HG03442 (cell line): ENCODE data around the gene NDUFAF4.

Source experiments
- ATAC-seq: cut with Tn5 transposase; IDR thresholded peaks from one replicate; pipeline ENCODE4 v1.9.1; 2021; ENCODE audit warnings: mild to moderate bottlenecking, moderate library complexity; ENCODE audit not compliant: unreplicated experiment

NDUFAF4 gene

DNA sequence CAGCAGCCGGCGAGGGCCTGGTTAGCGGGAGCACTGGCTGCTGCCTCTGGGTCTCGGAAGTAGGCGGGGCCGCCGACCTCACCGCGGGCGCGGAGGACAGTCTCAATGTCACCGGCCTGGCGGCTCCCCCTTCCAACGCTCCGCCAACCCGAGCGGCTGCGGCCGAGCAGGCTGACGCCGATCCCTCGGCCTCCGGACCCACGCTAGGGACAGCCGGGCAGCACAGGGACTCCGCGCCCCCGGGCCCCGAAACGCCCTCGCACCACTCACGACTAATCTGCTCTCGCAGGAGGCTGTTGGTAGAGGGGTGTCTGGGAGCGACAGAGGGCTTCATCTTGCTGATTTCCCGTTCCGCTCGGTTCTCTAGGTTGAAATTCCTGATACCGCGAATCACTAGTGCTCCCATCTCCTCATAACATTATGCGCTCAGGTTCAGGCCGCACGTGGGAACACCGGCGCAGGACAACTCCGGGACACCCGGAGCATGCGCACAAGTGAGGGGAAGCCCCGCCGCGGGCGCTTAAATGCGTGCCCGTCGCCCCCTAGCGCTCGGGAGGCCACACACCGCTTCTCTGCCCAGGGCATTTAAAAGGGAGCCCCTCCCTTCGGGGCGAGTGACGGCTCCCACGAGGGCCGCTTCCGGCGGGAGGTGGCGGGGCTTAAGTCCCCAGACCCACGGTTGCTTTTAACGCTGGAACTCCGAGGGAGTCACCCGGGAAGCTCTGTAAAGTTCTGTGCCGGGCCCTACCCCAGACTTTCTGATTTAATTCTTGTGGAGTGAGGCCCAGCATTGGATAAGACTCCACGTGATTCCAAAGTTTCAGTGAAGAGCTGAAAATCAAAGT lies at the start of gene NDUFAF4:
TSS of gene NDUFAF4 (minus strand) at position 496 of the 845 bp plus-strand sequence. CDS start at position 406, 90 bp downstream.
- ATAC-seq = peak; percentile 90

DNA sequence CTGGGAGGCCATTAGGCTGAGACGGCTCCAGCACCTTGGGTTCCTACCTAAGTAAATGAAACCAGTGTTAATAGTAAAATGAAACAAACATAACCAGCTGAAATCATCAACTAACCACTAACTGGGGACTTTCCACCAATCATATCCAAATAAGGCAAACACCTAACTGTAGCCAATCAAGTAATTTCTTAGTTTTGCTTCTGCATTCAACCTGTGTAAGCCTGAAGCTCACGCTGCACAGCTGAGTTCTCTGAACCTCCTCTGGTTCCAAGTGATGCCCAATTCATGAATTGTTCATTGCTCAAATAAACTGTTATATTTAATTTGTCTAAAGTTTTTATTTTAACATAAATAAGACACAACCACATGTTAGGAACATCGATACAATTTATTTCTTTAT lies 49.4 kb upstream of the NDUFAF4 start:
- peak; percentile 94 for ATAC-seq

DNA sequence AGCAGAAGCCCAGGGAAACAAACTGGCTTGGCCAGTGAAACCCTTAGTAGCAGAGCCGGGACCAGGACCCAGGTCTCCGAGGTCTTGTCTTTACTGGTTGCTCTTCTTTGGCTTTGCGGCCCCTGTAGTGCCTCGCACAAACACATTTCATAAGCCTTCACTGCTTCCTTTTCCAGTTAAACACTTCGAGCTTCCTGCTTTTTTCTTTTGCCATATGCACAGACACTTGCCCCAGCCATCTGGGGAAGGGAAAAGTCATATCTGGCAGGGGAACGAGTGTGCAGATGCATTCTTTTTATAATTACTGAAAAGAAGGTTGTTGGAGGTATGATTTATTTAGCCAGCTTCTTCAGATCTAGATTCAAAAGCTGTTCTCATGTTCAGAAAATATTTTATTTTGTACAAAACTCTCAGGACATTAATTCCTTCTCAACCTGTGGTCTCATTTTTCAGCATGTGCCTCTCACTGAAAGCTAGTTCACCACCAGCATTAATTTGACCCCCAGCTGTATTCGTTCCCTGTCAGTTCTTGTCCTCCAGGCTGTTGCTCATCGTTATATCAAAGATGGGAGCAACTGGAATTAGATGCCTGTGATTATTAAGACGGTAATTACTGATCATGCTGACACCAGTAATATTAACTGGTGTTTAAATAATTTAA lies 46.0 kb upstream of the NDUFAF4 start:
- ATAC-seq = no peak

DNA sequence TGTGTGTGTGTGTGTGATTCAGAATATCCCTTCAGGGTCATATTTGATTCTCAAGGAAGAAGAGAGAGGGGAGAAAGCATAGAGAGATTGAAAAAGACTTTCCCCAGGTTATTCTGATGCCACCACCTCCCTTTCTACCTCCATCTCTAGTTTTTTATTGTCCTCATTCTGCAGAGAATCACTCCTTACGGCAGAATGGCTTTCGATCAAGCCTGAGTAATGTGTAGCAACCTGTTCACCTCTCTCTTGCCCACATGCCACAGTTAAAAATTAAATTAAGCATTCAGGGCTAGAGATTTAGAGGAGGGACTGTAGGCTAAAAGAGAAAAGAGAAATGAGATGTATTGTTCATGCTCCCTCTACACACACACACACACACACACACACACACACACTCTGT lies 45.0 kb upstream of the NDUFAF4 start:
- ATAC-seq = no peak

DNA sequence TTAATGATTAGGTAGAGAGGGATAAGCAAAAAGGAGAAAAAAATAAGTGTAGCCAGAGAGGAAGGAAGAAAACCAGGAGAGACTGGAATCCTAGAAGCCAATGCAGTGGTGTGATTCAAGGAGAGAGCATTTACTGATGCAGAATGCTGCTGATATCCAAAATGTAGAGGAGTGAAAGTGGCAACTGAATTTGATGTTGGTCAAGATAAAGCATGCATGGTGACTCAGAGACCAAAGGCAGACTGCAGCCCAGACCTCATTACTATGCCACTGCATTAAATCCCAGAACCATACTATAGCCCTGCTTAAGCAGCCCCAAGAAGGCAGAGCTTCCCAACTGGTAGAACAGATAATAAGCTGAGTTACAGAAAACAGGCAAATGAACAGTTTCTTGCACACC lies 42.6 kb upstream of the NDUFAF4 start:
- ATAC-seq = no peak

DNA sequence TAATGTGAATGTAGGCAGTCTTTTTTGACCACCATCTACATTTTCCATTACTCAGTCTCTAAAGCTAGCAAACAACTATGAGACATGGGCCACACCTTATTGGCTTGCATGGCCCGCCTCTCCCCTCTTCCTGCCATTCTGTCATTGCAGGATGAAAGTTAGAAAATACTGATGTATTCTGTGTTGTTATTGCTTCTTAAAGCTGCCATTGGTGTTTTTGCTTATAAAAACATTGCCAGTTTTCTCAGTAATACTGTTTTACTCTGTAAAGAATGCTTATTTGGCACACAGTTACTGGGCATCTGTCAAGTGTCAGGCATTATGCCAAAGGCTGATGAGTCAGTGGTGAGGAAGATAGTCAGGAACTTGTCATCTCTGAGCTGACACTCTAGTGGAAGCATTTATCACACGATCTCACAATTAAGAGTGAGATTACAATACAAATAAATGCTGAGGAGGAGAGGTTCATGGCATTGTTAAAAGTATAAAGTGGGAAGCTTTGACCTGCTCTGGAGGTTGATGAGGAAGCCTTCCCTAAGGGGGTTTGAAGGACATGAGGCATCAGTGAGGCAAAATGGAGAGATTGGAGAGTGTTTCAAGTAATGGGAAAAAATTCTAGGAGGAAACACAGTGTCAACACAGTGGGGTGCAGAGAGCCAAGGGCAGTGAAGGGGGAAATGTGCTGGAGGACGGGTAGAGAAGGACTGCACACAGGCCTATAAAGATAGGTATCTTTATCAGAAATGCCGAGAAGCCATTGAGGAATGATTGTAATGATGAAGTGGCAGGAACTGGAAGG lies 41.5 kb upstream of the NDUFAF4 start:
- ATAC-seq = no peak

DNA sequence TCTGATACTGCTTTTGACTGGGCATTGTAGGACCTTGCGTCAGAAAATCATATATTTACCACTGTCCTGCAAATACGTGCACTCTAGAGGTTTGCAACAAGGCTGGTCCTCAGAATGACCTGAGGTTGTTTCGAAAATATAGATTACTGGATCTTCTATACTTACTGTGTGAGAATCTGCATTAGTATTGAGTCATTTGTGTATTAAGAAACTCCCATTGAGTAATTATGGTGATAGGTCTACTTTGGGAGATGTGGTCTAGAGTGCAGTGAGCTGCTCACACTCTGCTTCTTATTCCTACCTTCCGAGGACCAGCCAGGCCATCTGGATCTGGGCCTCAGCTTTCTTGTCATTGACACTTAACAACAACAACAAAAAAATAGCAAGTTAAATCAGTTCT lies 36.4 kb upstream of the NDUFAF4 start:
- peak; percentile 47 for ATAC-seq

DNA sequence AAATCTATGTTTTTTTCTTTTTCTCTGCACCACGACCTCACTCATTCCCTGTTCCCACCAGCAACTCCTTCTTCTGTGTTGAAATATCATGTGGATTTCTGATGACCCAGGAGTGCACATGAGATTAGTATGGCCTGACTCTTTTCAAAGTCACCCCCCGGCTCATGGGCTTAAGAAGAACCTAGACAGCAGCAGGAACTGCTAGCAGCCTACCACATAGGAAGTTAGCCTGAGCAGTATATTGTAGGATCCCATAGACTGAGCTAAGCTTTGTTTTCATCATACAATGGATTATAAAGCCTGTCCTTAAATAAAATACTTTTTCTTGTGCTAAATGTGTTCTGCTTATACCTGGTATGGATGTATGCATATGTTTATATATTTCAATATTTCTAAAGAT lies 33.5 kb upstream of the NDUFAF4 start:
- ATAC-seq = no peak

DNA sequence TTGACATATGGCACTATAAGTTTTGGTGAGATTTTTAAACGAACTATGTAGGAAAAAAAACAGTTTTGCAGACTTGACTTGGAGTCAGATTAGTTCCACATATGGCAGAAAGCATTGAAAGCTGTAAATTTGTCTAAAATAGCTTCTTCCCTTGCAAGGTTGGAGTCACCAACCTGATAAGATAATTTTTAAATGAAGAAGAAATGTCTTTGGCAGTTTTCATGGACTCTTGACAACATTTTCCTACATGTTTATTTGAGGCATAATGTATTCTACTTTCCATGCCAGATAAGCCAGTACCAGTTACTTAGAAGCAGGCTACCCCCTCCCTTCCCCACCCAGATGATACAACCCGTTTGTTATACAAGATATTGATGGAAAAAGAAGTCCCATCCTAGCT lies 32.0 kb upstream of the NDUFAF4 start:
- ATAC-seq = no peak

DNA sequence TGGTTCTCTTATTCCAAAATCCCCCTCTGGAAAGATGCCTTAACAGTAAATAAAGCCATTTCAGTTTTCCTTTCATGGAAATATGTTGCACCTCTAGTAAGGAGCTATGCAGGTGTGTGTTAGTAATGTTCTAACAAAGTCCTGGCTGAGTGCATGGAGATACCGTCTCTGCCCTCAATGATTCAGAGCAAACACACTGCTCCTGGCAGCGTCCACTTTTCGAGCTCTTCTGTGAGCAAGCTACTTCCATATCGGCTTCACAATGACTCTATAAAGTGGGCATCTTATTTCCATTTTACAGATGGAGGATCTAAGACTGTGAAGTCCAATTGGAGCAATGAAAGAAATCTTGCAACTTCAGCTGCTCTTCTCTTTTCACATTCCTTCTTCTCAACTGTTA lies 30.0 kb upstream of the NDUFAF4 start:
- ATAC-seq = no peak

DNA sequence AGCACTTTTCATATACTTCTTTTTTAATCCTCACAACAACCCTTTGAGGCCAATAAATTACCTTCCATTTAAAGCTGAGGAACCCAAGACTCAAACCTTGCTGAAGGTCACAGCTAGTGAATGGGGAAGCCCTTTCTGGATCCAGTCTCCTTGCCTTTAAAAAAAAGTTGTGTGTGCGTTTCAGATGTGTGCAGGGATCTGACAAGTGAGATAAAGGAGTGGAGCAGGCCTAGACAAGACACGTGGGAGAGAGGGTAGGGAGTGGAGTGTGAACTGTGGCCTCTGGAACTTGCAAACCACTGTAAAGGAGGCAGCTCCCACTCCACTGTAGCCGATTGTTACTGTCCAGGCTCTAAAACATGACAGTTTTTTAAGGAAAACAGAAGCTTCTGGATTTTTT lies 28.7 kb upstream of the NDUFAF4 start:
- no peak for ATAC-seq

DNA sequence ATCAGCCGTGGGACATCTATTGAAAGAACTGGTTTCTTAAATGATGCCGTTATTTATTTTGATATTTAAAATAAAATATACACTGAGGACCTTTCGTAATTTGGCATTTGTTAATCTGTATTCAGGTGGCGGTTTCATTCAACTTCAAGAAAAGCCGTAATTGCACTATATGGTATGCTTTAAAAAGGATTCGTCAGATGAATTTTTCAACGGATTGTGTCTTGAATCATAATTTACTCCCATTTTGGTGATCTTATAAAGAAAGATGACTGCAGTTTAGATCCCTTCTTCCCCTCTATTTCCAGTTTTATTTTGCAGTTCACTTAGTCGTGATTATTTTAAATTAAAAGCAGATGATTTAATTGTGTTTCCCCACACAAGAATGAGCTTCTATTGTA lies 27.6 kb upstream of the NDUFAF4 start:
- no peak for ATAC-seq

DNA sequence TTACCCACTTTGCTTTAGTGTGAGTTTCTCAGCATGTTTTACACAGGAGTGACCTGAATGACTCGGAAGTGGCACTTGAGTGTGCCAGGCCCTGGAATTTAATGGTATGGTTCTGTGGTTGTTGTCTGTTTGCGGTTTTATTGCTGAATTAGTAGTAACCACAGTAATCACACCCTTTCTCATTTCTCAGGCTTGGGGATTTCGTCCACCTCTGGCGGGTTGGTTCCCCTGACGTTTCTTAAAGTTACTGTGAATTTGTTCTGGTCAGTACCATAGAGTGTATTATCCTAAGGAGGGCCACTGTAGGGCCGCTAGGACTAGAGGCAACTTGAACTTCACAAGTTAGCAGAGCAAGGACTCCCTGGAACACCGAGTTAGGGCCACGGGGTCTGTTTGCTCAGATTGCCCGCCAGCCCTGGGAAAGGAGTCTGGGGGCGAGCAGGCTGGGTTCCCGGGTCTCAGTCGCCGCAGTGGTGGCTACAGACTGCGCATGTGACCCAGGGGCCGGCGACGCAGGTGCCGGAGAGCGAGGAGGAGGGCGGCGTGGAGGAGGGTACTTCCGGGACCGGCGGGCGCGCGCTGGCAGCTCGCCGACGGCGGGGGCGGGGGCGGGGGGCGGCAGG lies 26.3 kb upstream of the NDUFAF4 start:
- peak; percentile 82 for ATAC-seq

DNA sequence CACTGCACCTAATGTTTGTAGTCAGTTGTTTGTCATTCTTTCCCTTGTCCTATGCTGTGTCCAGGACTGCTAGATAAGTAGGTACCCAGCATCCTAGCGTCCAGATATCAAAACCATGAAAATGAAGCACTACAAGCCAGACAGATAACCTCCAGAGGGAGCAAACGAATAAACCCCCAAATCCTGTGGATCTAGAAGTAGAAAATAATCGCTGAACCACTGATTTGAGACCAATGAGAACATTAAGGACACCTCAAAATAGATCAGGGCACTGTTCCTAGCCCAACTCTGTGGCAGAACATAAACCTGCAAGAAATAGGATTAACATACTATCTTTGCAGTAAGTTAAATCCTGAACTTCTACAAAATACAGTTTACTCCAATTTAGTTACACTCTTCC lies 25.7 kb upstream of the NDUFAF4 start:
- no peak for ATAC-seq

DNA sequence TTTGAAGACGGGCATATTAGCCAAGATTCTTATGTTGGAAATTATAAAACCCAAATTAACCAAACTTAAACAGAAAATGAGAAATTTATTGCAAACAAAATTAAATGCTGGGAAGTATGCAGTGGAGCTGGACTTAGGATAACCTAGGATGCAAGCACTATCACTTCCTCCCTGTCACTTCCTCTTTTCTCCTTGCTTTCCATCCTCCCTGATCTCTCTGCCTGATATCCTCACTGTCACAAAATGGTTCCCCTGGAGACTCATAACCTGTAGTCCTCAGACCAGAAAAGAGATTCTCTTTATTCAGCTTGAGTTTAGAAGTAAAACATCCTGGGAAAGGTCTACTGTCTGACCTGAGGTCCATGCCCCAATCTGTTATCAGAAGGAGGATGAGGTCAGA lies 19.4 kb upstream of the NDUFAF4 start:
- ATAC-seq = no peak

DNA sequence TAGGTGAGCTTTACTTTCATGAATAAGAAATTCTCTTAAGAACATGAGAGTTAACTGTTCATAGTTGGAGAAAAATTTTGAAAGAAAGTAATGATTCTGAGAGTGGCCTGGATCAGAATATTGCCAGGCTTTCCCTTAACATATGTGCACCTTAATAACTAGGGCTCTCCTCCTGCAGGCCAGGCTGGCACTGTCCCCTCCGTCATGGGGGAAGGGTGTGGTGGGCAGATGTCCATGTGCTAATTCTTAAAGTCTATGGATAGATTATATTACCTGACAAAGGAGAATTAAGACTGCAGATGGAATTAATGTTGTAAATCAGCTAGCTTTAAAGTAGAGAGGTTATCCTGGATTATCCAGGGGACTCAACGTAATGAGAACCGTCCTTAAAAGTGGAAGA lies 15.9 kb upstream of the NDUFAF4 start:
- no peak for ATAC-seq

DNA sequence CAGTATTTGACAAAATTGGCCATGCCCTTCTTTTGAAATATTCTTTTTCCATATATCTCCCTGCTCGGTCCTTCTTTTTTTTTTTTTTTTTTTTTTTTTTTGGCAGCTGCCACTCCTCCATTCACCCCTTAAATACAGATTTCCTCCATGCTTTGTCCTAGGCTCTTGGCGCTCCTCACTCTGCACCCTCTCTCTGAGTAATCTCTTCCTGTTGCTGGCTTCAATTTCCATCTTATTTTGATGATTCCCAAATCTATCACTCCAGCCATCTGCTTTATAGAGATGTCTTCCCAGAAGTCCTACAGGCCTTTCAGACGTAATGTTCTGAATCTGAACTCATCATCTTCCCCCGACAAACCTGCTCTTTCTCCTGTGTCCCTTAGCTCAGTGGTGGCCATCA lies 14.1 kb upstream of the NDUFAF4 start:
- no peak for ATAC-seq

DNA sequence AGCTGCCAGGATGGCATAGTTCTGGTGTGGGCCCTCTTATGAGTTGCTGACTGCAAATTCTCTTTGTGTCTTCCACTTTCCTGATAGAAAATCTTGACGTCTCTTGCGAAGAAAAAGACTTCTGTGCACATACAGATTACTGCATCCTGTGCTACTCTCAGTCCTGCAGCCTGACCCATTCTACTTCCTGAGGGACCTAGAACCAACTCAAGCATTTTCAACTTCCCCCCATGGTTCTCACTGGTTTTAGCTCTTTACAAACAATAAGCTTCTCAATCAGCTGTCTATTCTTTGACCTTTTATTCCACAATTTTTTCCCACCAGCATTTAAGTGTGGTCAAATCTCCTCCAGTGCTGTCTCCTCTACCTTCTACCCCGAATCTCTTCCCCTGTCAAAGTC lies 13.5 kb upstream of the NDUFAF4 start:
- ATAC-seq = no peak

DNA sequence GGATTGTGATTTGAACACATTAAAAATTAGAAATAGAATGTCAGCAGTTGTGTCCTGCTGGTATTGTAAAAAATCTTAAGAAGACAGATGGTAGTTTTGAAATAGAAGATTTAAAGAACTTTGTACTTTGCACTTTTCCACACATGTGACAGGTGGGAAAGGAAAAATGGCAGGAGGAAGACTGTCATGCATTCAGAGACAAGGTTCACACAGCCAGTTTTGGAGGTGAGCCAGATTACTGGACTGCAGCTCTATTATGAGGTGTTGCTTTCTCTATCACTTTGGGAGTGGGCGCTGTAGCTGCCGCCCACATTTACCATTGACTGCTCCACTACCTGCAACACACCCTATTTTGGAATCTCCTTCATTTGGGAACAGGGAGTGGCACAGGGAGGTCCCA lies 12.1 kb upstream of the NDUFAF4 start:
- ATAC-seq = no peak

DNA sequence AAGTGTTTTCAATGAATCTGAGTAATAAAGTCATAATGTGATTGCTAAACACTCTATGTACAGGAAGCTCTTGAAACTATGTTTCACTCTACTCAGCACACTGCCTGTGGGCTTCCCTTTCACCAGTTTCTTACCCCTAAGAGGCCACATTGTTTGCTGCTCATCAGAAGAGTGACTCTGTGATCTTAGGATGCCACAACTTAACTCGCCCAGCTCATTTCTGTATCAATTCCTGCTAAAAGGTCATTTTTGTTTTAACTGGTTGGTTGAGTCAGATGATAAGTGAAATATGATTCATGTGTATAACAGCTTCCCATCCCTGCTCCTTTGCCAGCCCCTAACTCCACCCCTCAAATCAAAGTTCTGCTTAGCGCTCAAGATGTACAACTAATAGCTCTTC lies 9.8 kb upstream of the NDUFAF4 start:
- ATAC-seq = peak; percentile 98

DNA sequence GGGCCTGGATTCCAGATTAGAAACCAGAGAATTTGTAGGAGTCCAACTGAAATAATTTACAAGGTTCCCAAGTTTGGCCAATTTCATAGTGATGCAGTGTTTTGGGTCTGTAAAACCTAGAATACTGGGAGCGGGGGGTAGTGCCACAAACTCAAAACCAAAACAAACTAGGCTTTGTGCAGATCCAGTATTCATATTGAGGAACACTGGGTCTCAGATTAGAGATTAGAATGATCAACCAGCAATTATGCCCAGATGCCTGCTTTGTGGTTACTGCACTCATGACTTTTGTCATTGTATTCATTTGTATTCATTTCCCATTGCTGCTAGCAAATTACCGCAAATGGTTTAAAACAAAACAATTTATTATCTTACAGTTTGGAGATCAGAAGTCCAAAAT lies 3.2 kb upstream of the NDUFAF4 start:
- no peak for ATAC-seq
